SK-N-SH (cell line): Measurements from ENCODE around the gene VIM. TPM values are rescaled to one million over a fixed set of nuclear protein-coding genes. Genes with fewer than 3 reads are reported as not detected.
A peak's percentile ranks its signal among the peaks of the same experiment; 100 is the strongest.

ENCODE experiments used
- CTCF ChIA-PET: fragments of 300-600, 350-600 bp; formaldehyde crosslinking; extraction: SDS; loops from one replicate; lab custom pipeline; 2021; lab: Yijun Ruan, JAX
- POLR2A ChIA-PET: fragments of 350-600 bp; sonication (Branson Sonifier 250); formaldehyde crosslinking; extraction: SDS; loops from one replicate; lab custom pipeline; 2020; ENCODE audit warnings: antibody characterized with exemption, inconsistent platforms; lab: Yijun Ruan, JAX
- DNase-seq: peaks from one replicate; pipeline ENCODE4 v3.0.0; 2012
- H2AFZ ChIP-seq: fragments of 200-600 bp; sonication (generic); 2 replicates; pipeline ENCODE4 v1.8.1; 2016; ENCODE audit warnings: antibody characterized with exemption, mild to moderate bottlenecking, low read depth
- H3F3A ChIP-seq: fragments of 200-600 bp; sonication (generic); replicated peaks from 2 replicates; pipeline ENCODE3; 2016; ENCODE audit warnings: antibody characterized with exemption, mild to moderate bottlenecking; ENCODE audit not compliant: insufficient read depth
- H3K27ac ChIP-seq, 2 experiments: fragments of 200-500 bp in 1 of 2; fragments of 200-600 bp in 1 of 2; sonication (Bioruptor generic) in 1 of 2; sonication (generic), shearing (Covaris generic) in 1 of 2; 2 replicates each; pipeline versions ENCODE4 v1.5.1 to v1.6.1; 2014 to 2016; ENCODE audit warnings: low read depth in 2 of 2, inconsistent platforms in 1 of 2, low read length in 1 of 2, mild to moderate bottlenecking in 1 of 2, mixed read lengths in 1 of 2
- H3K27me3 ChIP-seq: fragments of 200-600 bp; sonication (generic), shearing (Covaris generic); 2 replicates; pipeline ENCODE4 v1.6.1; 2016; ENCODE audit warnings: mixed run types; ENCODE audit not compliant: insufficient read depth
- H3K36me3 ChIP-seq, 2 experiments: fragments of 200-500 bp in 1 of 2; fragments of 200-600 bp in 1 of 2; sonication (Bioruptor generic) in 1 of 2; sonication (generic) in 1 of 2; replicated peaks in 1 of 2; 2 replicates each; pipeline versions ENCODE3 to v1.5.1; 2014 to 2016; ENCODE audit warnings: low read length in 1 of 2, mild to moderate bottlenecking in 1 of 2; ENCODE audit not compliant: insufficient read depth in 2 of 2, control insufficient read depth in 1 of 2
- H3K4me1 ChIP-seq, 2 experiments: fragments of 200-500 bp in 1 of 2; fragments of 200-600 bp in 1 of 2; sonication (Bioruptor generic) in 1 of 2; sonication (generic), shearing (Covaris generic) in 1 of 2; 2 replicates each; pipeline versions ENCODE4 v1.5.1 to v1.6.1; 2014 to 2016; ENCODE audit warnings: low read depth in 1 of 2, low read length in 1 of 2, mixed run types in 1 of 2; ENCODE audit not compliant: insufficient read depth in 2 of 2, control insufficient read depth in 1 of 2
- H3K4me2 ChIP-seq: fragments of 200-600 bp; sonication (generic), shearing (Covaris generic); 2 replicates; pipeline ENCODE4 v1.6.1; 2017; ENCODE audit warnings: mixed run types
- H3K4me3 ChIP-seq, 2 experiments: fragments of 200-500 bp in 1 of 2; fragments of 200-600 bp in 1 of 2; sonication (Bioruptor generic) in 1 of 2; sonication (generic), shearing (Covaris generic) in 1 of 2; 2 replicates each; pipeline versions ENCODE4 v1.5.1 to v1.8.1; 2014 to 2016; ENCODE audit warnings: low read depth in 2 of 2, inconsistent platforms in 1 of 2, low read length in 1 of 2, mild to moderate bottlenecking in 1 of 2, mixed read lengths in 1 of 2, moderate library complexity in 1 of 2
- H3K79me2 ChIP-seq: fragments of 200-600 bp; sonication (generic); 2 replicates; pipeline ENCODE4 v1.8.1; 2017; ENCODE audit warnings: mild to moderate bottlenecking; ENCODE audit not compliant: insufficient read depth
- H3K9ac ChIP-seq: fragments of 200-600 bp; sonication (generic); 2 replicates; pipeline ENCODE4 v1.6.1; 2017; ENCODE audit warnings: mixed run types
- H3K9me2 ChIP-seq: fragments of 200-600 bp; sonication (generic); 2 replicates; pipeline ENCODE4 v1.6.1; 2017; ENCODE audit warnings: mixed run types
- H3K9me3 ChIP-seq: fragments of 200-600 bp; sonication (generic); 2 replicates; pipeline ENCODE4 v1.6.1; 2017; ENCODE audit warnings: mixed run types, mild to moderate bottlenecking, moderate library complexity
- H4K20me1 ChIP-seq: fragments of 200-600 bp; sonication (generic); 2 replicates; pipeline ENCODE4 v1.6.1; 2017; ENCODE audit warnings: mild to moderate bottlenecking, mixed run types; ENCODE audit not compliant: insufficient read depth
- CHD2 ChIP-seq: fragments of 150-350 bp; IDR thresholded peaks from 2 replicates; pipeline ENCODE4 v1.6.1; 2018; ENCODE audit warnings: low read length; ENCODE audit not compliant: partially characterized antibody
- ELF1 ChIP-seq: IDR thresholded peaks from 2 replicates; pipeline ENCODE4 v1.4.0; 2012
- EP300 ChIP-seq, 2 experiments: IDR thresholded peaks; 2 replicates each; pipeline versions ENCODE4 v1.4.0 to v1.6.1; 2012; ENCODE audit warnings: borderline replicate concordance in 1 of 2, low read depth in 1 of 2, low read length in 1 of 2
- EZH2phosphoT487 ChIP-seq: fragments of 200-600 bp; sonication (generic); IDR thresholded peaks from 2 replicates; pipeline ENCODE4 v1.6.1; 2017; ENCODE audit warnings: low read depth, mixed run types, mild to moderate bottlenecking, antibody characterized with exemption, moderate library complexity, borderline replicate concordance
- FOXJ3 ChIP-seq: sonication (generic); formaldehyde crosslinking; IDR thresholded peaks from 2 replicates; pipeline ENCODE4 v1.5.1; 2020; ENCODE audit warnings: mild to moderate bottlenecking, missing genetic modification reagents
- FOXM1 ChIP-seq: IDR thresholded peaks from 2 replicates; pipeline ENCODE4 v1.4.0; 2012; ENCODE audit warnings: low read depth, mild to moderate bottlenecking
- GABPA ChIP-seq: IDR thresholded peaks from 2 replicates; pipeline ENCODE4 v1.4.0; 2012; ENCODE audit warnings: low read depth, mild to moderate bottlenecking
- MEF2A ChIP-seq: IDR thresholded peaks from 2 replicates; pipeline ENCODE4 v1.4.0; 2012; ENCODE audit warnings: low read depth, borderline replicate concordance
- MXI1 ChIP-seq: IDR thresholded peaks from 2 replicates; pipeline ENCODE4 v1.6.1; 2012; ENCODE audit warnings: mild to moderate bottlenecking, low read depth, low read length, improper control_type of control experiment
- NFIC ChIP-seq: IDR thresholded peaks from 2 replicates; pipeline ENCODE4 v1.4.0; 2012; ENCODE audit warnings: borderline replicate concordance
- NRF1 ChIP-seq: IDR thresholded peaks from 2 replicates; pipeline ENCODE4 v1.6.1; 2012; ENCODE audit warnings: low read depth, mild to moderate bottlenecking, low read length
- POLR2AphosphoS5 ChIP-seq: IDR thresholded peaks from 2 replicates; pipeline ENCODE4 v1.6.1; 2012; ENCODE audit warnings: low read depth, low read length
- RAD21 ChIP-seq: IDR thresholded peaks from 2 replicates; pipeline ENCODE4 v1.6.1; 2012; ENCODE audit warnings: mild to moderate bottlenecking, low read length
- RCOR1 ChIP-seq: fragments of 150-350 bp; IDR thresholded peaks from 2 replicates; pipeline ENCODE4 v1.6.1; 2017; ENCODE audit warnings: antibody characterized with exemption, low read length
- RFX5 ChIP-seq: IDR thresholded peaks from 2 replicates; pipeline ENCODE4 v1.6.1; 2012; ENCODE audit warnings: mild to moderate bottlenecking, improper control_type of control experiment, low read length
- RXRA ChIP-seq: IDR thresholded peaks from 2 replicates; pipeline ENCODE4 v1.4.0; 2012; ENCODE audit warnings: low read depth, mild to moderate bottlenecking, borderline replicate concordance
- SIN3A ChIP-seq: IDR thresholded peaks from 2 replicates; pipeline ENCODE4 v1.6.1; 2012; ENCODE audit warnings: low read depth, mild to moderate bottlenecking, low read length, moderate library complexity, borderline replicate concordance
- SMC3 ChIP-seq: IDR thresholded peaks from 2 replicates; pipeline ENCODE4 v1.6.1; 2012; ENCODE audit warnings: low read depth, low read length, improper control_type of control experiment
- TAF1 ChIP-seq: IDR thresholded peaks from 2 replicates; pipeline ENCODE4 v1.6.1; 2012; ENCODE audit warnings: low read depth, mild to moderate bottlenecking, low read length, moderate library complexity, borderline replicate concordance
- TCF12 ChIP-seq: IDR thresholded peaks from 2 replicates; pipeline ENCODE4 v1.4.0; 2012
- TEAD4 ChIP-seq: IDR thresholded peaks from 2 replicates; pipeline ENCODE4 v1.4.0; 2012; ENCODE audit warnings: mild to moderate bottlenecking, borderline replicate concordance; ENCODE audit not compliant: insufficient read depth
- YY1 ChIP-seq: IDR thresholded peaks from 2 replicates; pipeline ENCODE4 v1.4.0; 2012; ENCODE audit warnings: low read depth, mild to moderate bottlenecking
- WGBS: methylation state at CpG from one replicate; pipeline ENCODE4 v1.1.6; 2017; ENCODE audit warnings: low lambda C conversion rate; 5-methylcytosine and 5-hydroxymethylcytosine counted together
- polyA plus RNA-seq, 3 experiments: library from polyadenylated mRNA; depleted of rRNA; stranded (reverse); fragments of >200 nt; gene quantifications; 2 replicates each; pipeline ENCODE4 v1.2.3, GENCODE V29; 2012
- TF ChIP-seq, protein P1 (sequence below): IDR thresholded peaks from 2 replicates; pipeline ENCODE4 v1.4.0; 2012; ENCODE audit warnings: low read depth, borderline replicate concordance
- TF ChIP-seq, protein P2 (sequence below): fragments of 150-350 bp; IDR thresholded peaks from 2 replicates; pipeline ENCODE4 v1.6.1; 2017; ENCODE audit warnings: antibody characterized with exemption, low read length, low read depth, borderline replicate concordance
- TF ChIP-seq, protein P3 (sequence below): IDR thresholded peaks from 2 replicates; pipeline ENCODE4; 2012
- TF ChIP-seq, protein P4 (sequence below): IDR thresholded peaks from 2 replicates; pipeline ENCODE4 v1.4.0; 2012; ENCODE audit warnings: low read depth

Gene VIM
- polyA plus RNA-seq, 1 of the 3 experiments (the other 2 are of a cell fraction): 5,016 TPM

DNA sequence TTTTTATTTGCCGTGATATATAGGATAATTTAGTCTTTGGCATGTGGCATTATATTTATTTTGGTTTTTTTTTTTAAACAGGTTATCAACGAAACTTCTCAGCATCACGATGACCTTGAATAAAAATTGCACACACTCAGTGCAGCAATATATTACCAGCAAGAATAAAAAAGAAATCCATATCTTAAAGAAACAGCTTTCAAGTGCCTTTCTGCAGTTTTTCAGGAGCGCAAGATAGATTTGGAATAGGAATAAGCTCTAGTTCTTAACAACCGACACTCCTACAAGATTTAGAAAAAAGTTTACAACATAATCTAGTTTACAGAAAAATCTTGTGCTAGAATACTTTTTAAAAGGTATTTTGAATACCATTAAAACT, 9.1 kb downstream of the VIM start:
- H3K9ac ChIP-seq: peak overlapping the region; percentile 100
- no peak for DNase-seq
- no peaks in the 10 kb centered on the region for H3K27me3 ChIP-seq
- POLR2A ChIA-PET: no interaction called here
- H3K9me2 ChIP-seq: no peaks in the 10 kb centered on the region
- peak overlapping the region in 1 of 2 experiments; percentile 9; a peak in 1 of 4 replicates for H3K4me3 ChIP-seq
- H3K4me1 ChIP-seq: peaks cover 0 to 12% of the 10 kb centered on the region in 2 experiments; a peak in 2 of 4 replicates
- H3K4me2 ChIP-seq: peak overlapping the region; percentile 88; the same call in 1 of the 2 replicates
- 83% methylated on average over 5 of the region's 5 CpGs for WGBS
- H3K27ac ChIP-seq: peak overlapping the region; percentile 12 to 98; a peak in 3 of 4 replicates
- H3K36me3 ChIP-seq: peaks cover 51 to 57% of the 10 kb centered on the region in 2 experiments
- H3F3A ChIP-seq: peaks cover 89% of the 10 kb centered on the region
- TF ChIP-seq POLR2AphosphoS5 (peak; percentile 10; the same call in 1 of the 2 replicates), FOXJ3 (CRISPR knock-in tag) (no peak), ELF1 (no peak), EP300 (IDR thresholded peaks at IDR 0.05; ENCODE audit: borderline replicate concordance in 1 of 2, low read depth in 1 of 2, low read length in 1 of 2) (no peak), TCF12 (no peak)
- H3K79me2 ChIP-seq: peaks cover 44% of the 10 kb centered on the region
- no peaks in the 10 kb centered on the region for H3K9me3 ChIP-seq
- peaks cover 67% of the 10 kb centered on the region for H4K20me1 ChIP-seq
- CTCF ChIA-PET: interaction anchor here (0.7 kb wide), 1 partner anchor 384 kb away, joined by 4 read pairs; no protein-coding TSS in a partner anchor
- H2AFZ ChIP-seq: no peak overlapping the region

DNA sequence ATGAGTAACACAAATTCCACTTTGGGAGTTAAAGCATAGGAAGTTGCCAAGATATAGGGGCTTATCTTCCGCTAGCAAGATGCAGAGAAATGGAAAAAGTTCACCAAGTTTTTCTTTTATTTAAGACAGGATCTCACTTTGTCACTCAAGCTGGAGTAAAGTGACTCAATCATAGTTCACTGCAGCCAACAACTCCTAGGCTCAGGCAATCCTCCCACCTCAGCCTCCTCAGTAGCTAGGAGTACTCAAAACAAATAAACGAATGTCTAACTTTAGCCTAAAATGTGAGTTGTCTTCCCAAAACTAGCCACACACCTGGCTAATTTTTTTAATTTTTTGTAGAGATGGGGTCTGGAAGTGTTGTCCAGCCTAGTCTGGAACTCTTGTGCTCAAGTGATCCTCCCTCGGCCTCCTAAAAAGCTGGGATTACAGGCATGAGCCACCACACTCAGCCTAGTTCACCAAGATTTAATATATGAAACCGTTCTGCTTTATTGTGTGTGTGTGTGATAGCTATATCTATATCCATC, 9.9 kb downstream of the VIM start:
- WGBS: 59% methylated on average over 4 of the region's 4 CpGs
- CTCF ChIA-PET: interaction anchor here (0.7 to 1.0 kb wide), 2 partner anchors 36 to 385 kb away, joined by 3 to 4 read pairs; partner anchors contain the start of gene TRDMT1
- no peak overlapping the region for H3K4me3 ChIP-seq
- H3K9ac ChIP-seq: peak overlapping the region; percentile 100
- H3K4me2 ChIP-seq: no peak overlapping the region
- peaks cover 81% of the 10 kb centered on the region for H3F3A ChIP-seq
- POLR2A ChIA-PET: no interaction called here
- peaks cover 58% of the 10 kb centered on the region for H4K20me1 ChIP-seq
- no peaks in the 10 kb centered on the region for H3K27me3 ChIP-seq
- peaks cover 35% of the 10 kb centered on the region for H3K79me2 ChIP-seq
- H3K9me2 ChIP-seq: no peaks in the 10 kb centered on the region
- peak overlapping the region; percentile 11 to 98; a peak in 3 of 4 replicates for H3K27ac ChIP-seq
- H3K36me3 ChIP-seq: peaks cover 46 to 49% of the 10 kb centered on the region in 2 experiments
- H3K9me3 ChIP-seq: no peaks in the 10 kb centered on the region
- no peak for DNase-seq
- H3K4me1 ChIP-seq: peaks cover 0 to 12% of the 10 kb centered on the region in 2 experiments; a peak in 2 of 4 replicates
- no peak overlapping the region for H2AFZ ChIP-seq
- no peak for TF ChIP-seq TCF12
- 0 out of 2 replicates have a peak, but pooled peaks have one; percentile 35 for TF ChIP-seq YY1
- TF ChIP-seq, protein P1, sequence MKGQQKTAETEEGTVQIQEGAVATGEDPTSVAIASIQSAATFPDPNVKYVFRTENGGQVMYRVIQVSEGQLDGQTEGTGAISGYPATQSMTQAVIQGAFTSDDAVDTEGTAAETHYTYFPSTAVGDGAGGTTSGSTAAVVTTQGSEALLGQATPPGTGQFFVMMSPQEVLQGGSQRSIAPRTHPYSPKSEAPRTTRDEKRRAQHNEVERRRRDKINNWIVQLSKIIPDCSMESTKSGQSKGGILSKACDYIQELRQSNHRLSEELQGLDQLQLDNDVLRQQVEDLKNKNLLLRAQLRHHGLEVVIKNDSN: no peak
- TF ChIP-seq SMC3: no peak
- TF ChIP-seq NFIC: peak; percentile 35
- TF ChIP-seq MEF2A: no peak
- no peak for TF ChIP-seq FOXM1
- no peak for TF ChIP-seq TEAD4
- no peak for TF ChIP-seq CHD2
- TF ChIP-seq, protein P2, sequence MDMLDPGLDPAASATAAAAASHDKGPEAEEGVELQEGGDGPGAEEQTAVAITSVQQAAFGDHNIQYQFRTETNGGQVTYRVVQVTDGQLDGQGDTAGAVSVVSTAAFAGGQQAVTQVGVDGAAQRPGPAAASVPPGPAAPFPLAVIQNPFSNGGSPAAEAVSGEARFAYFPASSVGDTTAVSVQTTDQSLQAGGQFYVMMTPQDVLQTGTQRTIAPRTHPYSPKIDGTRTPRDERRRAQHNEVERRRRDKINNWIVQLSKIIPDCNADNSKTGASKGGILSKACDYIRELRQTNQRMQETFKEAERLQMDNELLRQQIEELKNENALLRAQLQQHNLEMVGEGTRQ: no peak
- no peak for TF ChIP-seq RAD21
- TF ChIP-seq, protein P3, sequence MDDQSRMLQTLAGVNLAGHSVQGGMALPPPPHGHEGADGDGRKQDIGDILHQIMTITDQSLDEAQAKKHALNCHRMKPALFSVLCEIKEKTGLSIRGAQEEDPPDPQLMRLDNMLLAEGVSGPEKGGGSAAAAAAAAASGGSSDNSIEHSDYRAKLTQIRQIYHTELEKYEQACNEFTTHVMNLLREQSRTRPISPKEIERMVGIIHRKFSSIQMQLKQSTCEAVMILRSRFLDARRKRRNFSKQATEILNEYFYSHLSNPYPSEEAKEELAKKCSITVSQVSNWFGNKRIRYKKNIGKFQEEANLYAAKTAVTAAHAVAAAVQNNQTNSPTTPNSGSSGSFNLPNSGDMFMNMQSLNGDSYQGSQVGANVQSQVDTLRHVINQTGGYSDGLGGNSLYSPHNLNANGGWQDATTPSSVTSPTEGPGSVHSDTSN: no peak
- TF ChIP-seq, protein P4, sequence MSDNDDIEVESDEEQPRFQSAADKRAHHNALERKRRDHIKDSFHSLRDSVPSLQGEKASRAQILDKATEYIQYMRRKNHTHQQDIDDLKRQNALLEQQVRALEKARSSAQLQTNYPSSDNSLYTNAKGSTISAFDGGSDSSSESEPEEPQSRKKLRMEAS: no peak
- TF ChIP-seq RFX5: no peak
- peak; percentile 25; the same call in 1 of the 2 replicates for TF ChIP-seq TAF1
- no peak for TF ChIP-seq RCOR1
- TF ChIP-seq RXRA: no peak
- no peak; the same call in 1 of the 2 replicates for TF ChIP-seq SIN3A
- TF ChIP-seq MXI1: no peak
- TF ChIP-seq ELF1: no peak
- TF ChIP-seq GABPA: no peak
- no peak for TF ChIP-seq POLR2AphosphoS5
- no peak for TF ChIP-seq NRF1
- TF ChIP-seq EZH2phosphoT487: no peak
- TF ChIP-seq FOXJ3 (CRISPR knock-in tag): no peak
